Stimulated activated CD4-positive, alpha-beta T cell treated with anti-CD3 and anti-CD28 coated beads, Interleukin-4, amount 100 ng/mL, for 24 hours (primary cell): Measurements from ENCODE around the gene HPCAL1.

Experiments
- DNase-seq: peaks from one replicate; pipeline ENCODE4 v3.0.0-alpha.2; 2020

The HPCAL1 gene

DNA sequence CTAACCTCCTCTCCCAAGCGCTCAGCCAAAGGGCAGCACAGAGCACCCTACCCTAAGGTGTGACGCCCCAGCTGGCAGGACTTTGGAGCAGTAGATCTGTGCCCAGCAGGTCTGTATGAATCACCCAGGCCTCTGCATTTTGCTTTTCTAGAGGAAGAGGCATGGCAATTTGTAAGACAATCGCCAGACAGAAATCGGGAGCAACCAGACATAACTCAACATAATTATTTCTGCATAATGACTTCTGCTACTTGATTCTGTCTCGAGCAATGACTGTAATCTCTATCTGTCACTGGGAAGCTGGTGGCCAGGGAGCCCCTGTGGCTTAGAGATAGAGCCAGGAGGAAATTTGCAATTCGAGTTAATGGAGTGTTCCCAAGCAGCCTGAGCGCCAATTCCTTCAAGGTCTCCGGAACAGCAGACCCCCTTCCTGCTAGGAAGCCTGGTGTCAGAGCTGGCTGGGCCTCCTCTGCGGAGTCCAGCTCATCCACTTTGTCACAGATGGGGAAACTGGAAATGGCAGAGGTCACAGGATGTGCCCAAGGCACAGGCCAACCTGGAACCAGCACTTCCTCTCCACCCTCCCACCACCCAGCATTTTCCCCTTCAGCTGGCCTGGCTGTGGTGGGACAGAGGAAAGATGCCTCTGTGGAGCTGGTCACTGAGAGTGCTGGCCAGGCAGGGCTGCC is 90.4 kb downstream of the HPCAL1 start:
- no peak for DNase-seq

DNA sequence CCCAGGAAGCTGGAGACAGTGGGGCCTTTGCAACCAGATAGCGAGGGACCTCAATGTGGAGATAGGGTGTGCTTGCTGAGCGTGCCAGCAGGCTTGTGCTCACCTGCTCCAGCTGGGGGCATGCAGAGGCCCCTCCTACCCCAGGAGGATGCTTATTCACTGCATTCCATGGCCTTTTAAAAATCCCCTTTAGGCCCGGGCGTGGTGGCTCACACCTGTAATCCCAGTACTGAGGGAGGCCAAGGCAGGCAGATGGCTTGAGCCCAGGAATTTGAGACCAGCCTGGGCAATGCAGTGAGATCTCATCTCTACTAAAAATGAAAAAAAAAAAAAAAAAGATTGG is 90.9 kb downstream of the HPCAL1 start:
- DNase-seq, result no peak

DNA sequence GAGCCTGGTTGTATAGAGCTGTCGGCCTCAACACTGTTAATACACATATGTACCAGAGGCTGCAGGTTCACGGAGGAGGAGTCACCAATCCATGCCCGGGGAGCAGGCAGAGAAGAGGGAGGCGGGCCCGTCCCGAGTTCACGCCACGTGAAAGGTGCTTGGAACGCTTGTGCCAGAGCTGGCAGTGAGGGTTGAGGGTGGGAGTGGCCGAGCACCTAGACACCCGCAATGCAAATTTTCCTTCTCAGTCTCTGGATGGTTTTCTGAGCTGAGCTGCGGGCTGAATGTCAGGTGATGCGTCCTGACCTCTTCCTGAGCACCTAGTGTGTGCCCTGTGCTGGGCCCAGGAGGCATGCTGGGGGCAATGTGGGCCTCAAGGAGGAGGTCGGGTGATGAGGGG is 93.2 kb downstream of the HPCAL1 start:
- DNase-seq, result no peak

GRCh38 chr2:10396464-10396863 is 93.8 kb downstream of the HPCAL1 start:
- DNase-seq, result no peak

GRCh38 chr2:10397297-10397875 is 94.7 kb downstream of the HPCAL1 start:
- DNase-seq, result no peak

- DNase-seq, result no peak
These were observed 95.2 kb downstream of the HPCAL1 start for GRCh38 chr2:10397878-10398277.

- DNase-seq, result no peak
These were observed 95.8 kb downstream of the HPCAL1 start for GRCh38 chr2:10398496-10398895.

DNA sequence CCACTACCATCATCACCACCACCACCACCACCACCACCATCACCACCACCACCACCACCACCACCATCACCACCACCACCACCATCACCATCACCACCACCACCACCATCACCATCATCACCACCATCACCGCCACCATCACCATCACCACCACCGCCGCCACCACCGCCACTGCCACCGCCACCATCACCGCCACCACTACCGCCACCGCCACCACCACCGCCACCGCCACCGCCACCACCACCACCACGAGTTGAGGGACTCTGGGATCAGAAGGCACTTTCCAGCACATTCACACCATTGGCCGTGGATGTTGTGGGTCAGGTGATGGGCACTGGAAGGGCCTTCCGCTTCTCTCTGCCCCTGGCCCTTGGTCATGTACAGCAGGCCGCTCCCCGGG is 96.7 kb downstream of the HPCAL1 start:
- DNase-seq, result no peak

- no peak for DNase-seq
These were observed 97.3 kb downstream of the HPCAL1 start for GRCh38 chr2:10400002-10400401.

GRCh38 chr2:10400568-10400977 is 97.9 kb downstream of the HPCAL1 start:
- peak; percentile 36 for DNase-seq

- no peak for DNase-seq
These were observed 98.6 kb downstream of the HPCAL1 start for GRCh38 chr2:10400978-10401951.

GRCh38 chr2:10402062-10402585 is 99.4 kb downstream of the HPCAL1 start:
- DNase-seq, result no peak

DNA sequence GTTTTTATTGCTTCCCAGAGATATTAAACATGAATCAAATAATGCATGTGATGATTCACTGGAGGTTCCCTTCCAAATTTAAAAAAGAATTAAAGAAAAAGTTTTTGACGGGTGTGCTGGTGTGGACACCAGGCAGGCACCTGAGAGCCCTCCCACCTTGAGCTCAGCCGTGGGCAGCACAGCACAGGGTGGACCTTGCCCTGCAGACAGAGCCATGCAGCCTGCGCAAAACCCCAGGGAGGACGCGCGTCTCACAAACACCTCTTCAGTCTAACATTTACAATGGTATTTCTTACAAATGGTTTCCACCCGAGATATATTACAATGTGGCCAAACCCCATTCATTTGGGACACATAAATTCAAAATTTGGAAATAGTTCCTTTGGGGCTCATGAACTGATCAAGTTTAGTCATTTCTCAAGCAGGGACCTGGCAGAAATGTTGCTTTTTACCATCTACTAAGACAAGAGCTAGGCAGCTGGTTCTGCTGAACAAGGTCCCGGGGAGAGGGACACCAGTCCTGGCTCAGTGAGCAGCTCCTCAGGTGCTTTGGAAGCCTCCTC is 100.0 kb downstream of the HPCAL1 start:
- no peak for DNase-seq

- DNase-seq, result no peak
These were observed 101.8 kb downstream of the HPCAL1 start for GRCh38 chr2:10404324-10405143.

GRCh38 chr2:10405448-10405847 is 102.7 kb downstream of the HPCAL1 start:
- DNase-seq, result no peak

DNA sequence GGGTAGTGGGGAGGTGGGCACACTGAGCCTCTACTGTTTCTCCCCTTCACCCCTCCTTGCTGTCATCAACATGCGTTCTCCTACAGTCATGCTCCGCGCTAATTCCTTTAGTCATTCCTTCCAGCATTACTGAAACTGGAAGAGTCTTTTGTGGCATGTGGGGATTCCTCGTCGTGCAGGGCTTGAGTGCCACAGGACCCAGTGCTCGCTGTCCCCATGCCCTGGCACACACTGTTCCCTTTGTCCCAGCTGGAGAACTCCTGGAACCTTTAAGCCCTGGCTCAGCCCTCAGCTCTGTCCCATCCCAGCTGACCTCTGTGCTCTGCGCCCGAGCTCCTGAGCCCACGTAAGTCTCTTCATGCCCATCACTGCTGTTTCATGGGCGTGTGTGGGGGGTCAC is 103.3 kb downstream of the HPCAL1 start:
- DNase-seq, result no peak

DNA sequence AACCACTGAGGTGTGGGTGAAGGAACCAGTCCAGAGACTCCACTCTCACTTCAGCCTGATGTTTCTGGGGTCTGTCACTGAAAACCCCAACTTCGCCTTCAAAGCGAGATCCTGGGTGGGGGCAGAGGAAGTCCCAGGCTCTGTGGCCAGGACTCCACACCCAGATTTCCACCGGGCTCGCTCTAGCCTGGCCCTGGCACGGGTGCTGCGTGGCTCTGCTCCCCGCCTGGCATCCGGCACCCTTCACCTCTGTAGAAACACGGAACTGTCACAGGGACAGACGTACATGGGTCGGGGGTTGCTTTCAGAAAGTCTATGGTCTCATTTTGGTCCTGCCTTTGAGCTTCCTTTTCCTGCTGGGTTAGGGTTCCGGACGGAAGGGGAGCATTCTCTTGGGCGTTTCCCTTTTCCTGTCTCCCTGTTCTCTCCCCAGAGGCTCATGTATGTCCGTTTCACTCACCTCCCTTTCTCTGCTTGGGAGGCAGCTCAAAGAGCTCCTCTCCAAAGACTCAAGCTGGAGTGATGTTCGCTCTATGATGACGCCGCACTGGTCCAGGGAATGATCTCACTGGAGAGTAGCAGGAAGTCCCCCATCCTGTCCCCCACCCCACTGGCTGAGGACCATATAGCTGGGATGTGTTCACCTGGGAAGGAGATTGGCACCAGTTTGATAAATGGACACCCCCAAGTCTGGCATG is 103.9 kb downstream of the HPCAL1 start:
- no peak for DNase-seq

DNA sequence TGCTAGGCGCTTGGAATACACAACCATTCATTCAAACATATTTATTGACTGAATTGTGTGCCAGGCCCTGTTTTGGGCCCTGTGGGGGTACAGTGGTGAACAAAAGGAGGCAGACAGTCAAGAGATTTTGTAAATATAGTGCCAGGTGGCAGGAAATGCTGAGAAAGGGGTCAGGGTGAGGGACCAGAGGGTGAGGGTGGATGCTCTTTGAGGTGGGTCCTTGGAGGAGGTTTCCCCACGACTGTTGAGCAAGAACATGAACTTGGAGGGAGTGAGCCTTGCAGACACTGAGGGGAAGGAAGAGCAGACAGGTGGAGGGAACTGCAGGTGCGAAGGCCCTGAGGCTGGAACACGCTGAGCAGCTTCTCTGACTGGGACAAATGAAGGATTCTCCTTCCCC is 104.7 kb downstream of the HPCAL1 start:
- no peak for DNase-seq

- DNase-seq, result peak; percentile 74
These were observed 105.3 kb downstream of the HPCAL1 start for GRCh38 chr2:10407841-10408648.

GRCh38 chr2:10408649-10409579 is 106.2 kb downstream of the HPCAL1 start:
- DNase-seq, result peak; percentile 86
